Measurements from ENCODE around the gene IRF5. TPM values are rescaled to one million over a fixed set of nuclear protein-coding genes. Genes with fewer than 3 reads are reported as not detected.

The IRF5 gene
- total RNA-seq, 1 donor from 2014 or later = 0.56 TPM

DNA sequence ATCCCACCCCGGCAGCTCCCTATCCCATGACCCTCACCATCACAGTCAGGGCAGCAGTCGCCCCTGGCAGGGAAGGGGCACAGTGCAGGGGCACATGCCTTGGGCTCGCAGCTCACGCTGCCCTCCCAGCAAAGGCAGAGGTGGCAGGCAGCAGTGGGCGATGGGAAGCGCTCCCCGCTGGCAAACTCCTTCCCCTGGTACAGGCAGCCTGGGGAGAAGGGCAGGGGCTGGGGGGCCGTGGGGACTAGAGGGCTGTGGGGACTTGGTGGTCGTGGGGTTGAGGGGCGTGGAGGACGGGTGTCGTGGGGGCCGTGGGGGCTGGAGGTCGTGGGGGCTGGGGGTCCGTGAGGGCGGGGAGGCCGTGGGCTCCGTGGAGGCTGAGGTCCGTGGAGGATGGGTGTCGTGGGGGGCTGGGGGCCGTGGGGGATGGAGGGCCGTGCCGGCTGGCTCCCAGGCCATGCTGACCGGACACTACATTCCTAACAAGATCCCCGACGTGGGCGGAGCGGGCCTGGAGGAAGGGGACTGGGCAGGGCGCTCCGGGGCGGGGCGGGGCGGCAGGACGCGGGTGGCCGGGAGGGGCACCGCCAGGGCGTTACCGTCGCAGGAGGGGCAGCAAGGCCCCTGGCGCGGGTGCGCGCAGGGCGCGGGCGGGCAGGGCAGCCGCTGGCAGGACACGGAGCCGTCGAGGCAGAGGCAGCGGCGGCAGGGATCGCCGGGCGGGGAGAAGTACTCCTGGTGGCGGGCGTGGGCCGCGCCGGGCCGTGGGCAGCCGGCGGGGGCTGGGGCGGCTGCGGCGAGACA is 47.2 kb upstream of the IRF5 start:
- Mint-ChIP-seq H3K9me3 (no peaks in the 10 kb centered on the region), H3K4me1 (peaks cover 2% of the 10 kb centered on the region), H3K36me3 (no peaks in the 10 kb centered on the region), H3K4me3 (no peak overlapping the region), H3K27me3 (ENCODE audit: low read depth) (peaks cover 20% of the 10 kb centered on the region), H3K27ac (no peak overlapping the region)
- no peak for DNase-seq (ENCODE audit: low spot score in 2 of 2, unreplicated experiment in 2 of 2)
- TF ChIP-seq, protein P1, sequence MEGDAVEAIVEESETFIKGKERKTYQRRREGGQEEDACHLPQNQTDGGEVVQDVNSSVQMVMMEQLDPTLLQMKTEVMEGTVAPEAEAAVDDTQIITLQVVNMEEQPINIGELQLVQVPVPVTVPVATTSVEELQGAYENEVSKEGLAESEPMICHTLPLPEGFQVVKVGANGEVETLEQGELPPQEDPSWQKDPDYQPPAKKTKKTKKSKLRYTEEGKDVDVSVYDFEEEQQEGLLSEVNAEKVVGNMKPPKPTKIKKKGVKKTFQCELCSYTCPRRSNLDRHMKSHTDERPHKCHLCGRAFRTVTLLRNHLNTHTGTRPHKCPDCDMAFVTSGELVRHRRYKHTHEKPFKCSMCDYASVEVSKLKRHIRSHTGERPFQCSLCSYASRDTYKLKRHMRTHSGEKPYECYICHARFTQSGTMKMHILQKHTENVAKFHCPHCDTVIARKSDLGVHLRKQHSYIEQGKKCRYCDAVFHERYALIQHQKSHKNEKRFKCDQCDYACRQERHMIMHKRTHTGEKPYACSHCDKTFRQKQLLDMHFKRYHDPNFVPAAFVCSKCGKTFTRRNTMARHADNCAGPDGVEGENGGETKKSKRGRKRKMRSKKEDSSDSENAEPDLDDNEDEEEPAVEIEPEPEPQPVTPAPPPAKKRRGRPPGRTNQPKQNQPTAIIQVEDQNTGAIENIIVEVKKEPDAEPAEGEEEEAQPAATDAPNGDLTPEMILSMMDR (IDR thresholded peaks at IDR 0.05; ENCODE audit: unreplicated experiment) = no peak

DNA sequence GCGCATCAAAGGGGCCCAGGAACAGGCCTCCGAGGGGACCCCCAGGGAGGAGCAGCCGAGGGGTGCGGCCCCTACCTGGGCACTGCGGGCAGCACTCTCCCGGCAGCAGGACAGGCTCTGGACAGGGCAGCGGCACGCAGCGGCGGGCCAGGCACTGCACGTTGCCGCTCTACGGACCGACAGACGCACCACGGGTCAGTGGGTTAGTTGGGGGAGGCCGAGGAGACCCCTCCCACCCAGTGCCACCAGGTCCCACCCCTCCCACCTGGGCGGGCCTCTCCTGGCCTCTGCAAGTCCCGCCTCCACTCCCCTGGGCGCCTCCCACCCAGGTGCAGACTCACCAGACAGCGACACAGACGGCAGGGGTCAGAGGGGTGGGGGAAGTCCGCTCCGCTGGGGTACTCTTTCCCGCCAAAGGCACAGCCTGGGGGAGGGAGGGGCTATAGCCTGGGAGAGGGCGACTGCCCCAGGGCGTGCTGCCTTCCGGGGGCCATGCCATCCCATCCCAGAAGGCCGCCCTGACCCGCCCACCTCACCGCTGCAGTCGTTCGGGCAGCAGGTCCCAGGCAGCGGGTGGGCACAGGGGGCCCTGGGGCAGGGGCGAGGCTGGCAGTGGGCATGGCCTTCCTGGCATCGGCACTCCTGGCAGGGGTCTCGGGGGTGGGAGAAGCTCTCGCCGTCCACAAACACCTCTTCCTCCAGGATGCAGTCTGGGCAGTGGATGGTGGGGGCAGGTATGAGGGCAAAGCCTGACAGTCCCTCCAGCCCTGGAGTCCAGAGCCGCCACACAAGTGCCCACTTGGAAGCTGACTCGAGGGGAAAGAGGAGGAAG is 46.4 kb upstream of the IRF5 start:
- H3K36me3 Mint-ChIP-seq = no peaks in the 10 kb centered on the region
- no peak for DNase-seq (ENCODE audit: low spot score in 2 of 2, unreplicated experiment in 2 of 2)
- TF ChIP-seq, protein P1 (IDR thresholded peaks at IDR 0.05; ENCODE audit: unreplicated experiment) = no peak
- H3K9me3 Mint-ChIP-seq = no peaks in the 10 kb centered on the region
- peaks cover 2% of the 10 kb centered on the region for H3K4me1 Mint-ChIP-seq
- no peak overlapping the region for H3K27ac Mint-ChIP-seq
- H3K4me3 Mint-ChIP-seq = peak overlapping the region; percentile 31
- peaks cover 20% of the 10 kb centered on the region for H3K27me3 Mint-ChIP-seq (ENCODE audit: low read depth)

DNA sequence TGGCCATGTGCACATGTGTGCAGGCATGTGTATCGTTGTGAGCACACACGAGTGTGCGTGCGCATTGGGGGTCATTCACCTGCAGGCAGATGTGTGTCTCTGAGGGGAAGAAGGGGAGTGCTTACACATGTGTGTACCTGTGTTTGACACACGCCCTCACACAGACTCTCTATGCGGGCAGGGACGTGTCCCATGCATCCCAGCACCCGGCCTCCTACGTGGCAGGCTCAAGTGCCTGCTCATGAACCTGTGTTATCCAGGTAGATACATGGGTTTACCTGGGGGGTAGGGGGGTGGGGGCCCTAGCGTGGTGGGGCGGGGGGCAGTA is 45.8 kb upstream of the IRF5 start:
- no peak overlapping the region for H3K27ac Mint-ChIP-seq
- TF ChIP-seq, protein P1 (IDR thresholded peaks at IDR 0.05; ENCODE audit: unreplicated experiment) = no peak
- H3K9me3 Mint-ChIP-seq = peaks cover 2% of the 10 kb centered on the region
- peaks cover 2% of the 10 kb centered on the region for H3K36me3 Mint-ChIP-seq
- H3K4me3 Mint-ChIP-seq = peak overlapping the region; percentile 31
- peaks cover 2% of the 10 kb centered on the region for H3K4me1 Mint-ChIP-seq
- DNase-seq (ENCODE audit: low spot score in 2 of 2, unreplicated experiment in 2 of 2) = no peak
- peaks cover 20% of the 10 kb centered on the region for H3K27me3 Mint-ChIP-seq (ENCODE audit: low read depth)

DNA sequence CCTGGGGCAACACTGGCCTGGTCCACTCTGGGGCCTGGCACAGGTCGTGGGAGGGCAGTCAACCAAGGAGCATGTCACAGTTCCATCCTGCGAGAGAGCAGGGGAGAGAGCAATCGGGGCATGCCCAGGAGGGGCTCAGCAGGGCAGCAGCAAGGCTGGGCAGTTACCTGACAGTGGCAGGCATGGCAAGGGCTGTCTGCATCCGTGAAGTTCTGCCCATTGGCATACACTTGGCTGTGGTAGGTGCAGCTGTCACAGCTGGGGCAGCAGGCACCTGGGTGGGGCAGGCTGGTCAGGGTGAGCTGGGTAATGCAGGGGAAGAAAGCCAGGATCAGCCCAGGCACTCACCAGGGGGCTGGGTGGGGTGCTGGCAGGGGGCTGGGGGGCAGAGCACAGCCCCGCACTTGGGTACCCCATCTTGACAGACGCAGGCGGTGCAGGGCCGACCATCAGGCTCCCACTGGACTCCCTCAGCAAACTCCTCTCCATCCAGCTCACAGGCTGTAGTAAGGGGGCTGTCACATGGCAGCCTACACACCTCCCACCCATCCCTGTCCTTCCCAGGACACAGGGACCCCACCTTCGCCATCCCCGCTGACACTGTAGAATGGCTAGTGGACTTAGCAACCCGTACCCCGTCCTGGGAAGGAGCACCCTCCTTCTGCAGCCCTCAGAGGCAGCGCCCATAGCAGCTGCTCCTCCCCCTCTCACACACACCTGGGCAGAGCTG is 45.0 kb upstream of the IRF5 start:
- H3K4me3 Mint-ChIP-seq = no peak overlapping the region
- peaks cover 2% of the 10 kb centered on the region for H3K4me1 Mint-ChIP-seq
- TF ChIP-seq, protein P1 (IDR thresholded peaks at IDR 0.05; ENCODE audit: unreplicated experiment) = no peak
- peaks cover 20% of the 10 kb centered on the region for H3K27me3 Mint-ChIP-seq (ENCODE audit: low read depth)
- H3K27ac Mint-ChIP-seq = no peak overlapping the region
- no peak for DNase-seq (ENCODE audit: low spot score in 2 of 2, unreplicated experiment in 2 of 2)
- peaks cover 3% of the 10 kb centered on the region for H3K36me3 Mint-ChIP-seq
- H3K9me3 Mint-ChIP-seq = peaks cover 3% of the 10 kb centered on the region

DNA sequence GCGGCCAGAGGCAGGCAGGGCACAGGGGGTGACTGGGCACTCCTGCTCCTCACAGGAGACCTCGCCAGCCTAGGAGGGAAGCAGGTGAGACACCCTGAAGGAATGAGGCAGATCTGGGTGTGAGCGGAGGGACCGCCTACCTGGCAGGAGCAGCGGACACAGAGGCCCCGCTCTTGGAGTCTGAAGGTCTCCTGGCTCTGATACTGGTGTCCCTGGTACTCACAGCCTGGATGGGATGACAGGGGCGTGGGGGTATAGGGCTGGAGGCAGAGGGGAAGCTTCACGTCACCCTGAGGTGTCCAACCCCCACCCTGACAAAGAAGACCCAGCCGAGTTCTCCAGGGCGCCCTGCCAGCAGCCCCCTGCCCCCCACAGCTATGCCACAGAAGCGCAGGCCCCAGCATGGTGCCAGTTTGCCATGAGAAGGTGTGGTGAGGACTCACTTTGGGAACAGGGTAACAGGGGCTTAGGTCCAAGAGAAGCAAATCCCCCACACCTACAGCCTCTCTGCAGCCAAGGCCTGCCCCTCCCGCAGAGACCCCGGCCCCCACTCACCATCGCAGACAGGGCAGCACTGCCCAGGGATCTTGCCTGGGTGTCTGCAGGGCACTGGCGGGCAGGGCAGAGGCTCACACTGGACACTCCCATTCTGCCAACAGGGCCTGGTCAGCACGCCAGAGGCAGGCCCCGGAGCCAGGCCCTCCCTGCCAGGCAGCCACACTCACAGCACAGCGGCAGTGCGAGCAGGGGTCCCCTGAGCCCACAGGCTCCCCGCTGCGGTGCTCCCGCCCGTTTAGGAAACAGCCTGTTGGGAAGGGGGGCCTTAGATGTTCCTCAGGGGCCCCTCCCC is 44.3 kb upstream of the IRF5 start:
- Mint-ChIP-seq H3K36me3 (peaks cover 5% of the 10 kb centered on the region), H3K27ac (no peak overlapping the region), H3K4me3 (no peak overlapping the region), H3K27me3 (ENCODE audit: low read depth) (peaks cover 20% of the 10 kb centered on the region), H3K9me3 (peaks cover 6% of the 10 kb centered on the region), H3K4me1 (peaks cover 2% of the 10 kb centered on the region)
- TF ChIP-seq, protein P1 (IDR thresholded peaks at IDR 0.05; ENCODE audit: unreplicated experiment) = no peak
- DNase-seq (ENCODE audit: low spot score in 2 of 2, unreplicated experiment in 2 of 2) = no peak
